HL-60 (cell line): ENCODE results near the gene MEFV.
A peak's percentile ranks its signal among the peaks of the same experiment; 100 is the strongest.

Source experiments
- DNase-seq, 2 experiments: peaks; one replicate each; pipeline ENCODE4 v3.0.0-alpha.2; 2010 to 2020; ENCODE audit warnings: low read depth in 1 of 2, low spot score in 1 of 2
- H3K27ac ChIP-seq: fragments of 250-450 bp; sonication (Bioruptor Pico); replicated peaks from 2 replicates; pipeline ENCODE4 v1.5.1; 2020; ENCODE audit warnings: mild to moderate bottlenecking, moderate library complexity
- H3K27me3 ChIP-seq: fragments of 250-450 bp; sonication (Bioruptor Pico); 2 replicates; pipeline ENCODE4 v1.5.1; 2021; ENCODE audit warnings: mild to moderate bottlenecking, moderate library complexity; ENCODE audit not compliant: insufficient read depth, poor library complexity, severe bottlenecking
- H3K4me3 ChIP-seq: replicated peaks from 2 replicates; pipeline ENCODE4 v1.5.1; 2011; ENCODE audit warnings: mild to moderate bottlenecking, control low read depth, low read length; ENCODE audit not compliant: insufficient read depth
- CTCF ChIP-seq: IDR thresholded peaks from one replicate; pipeline ENCODE4 v1.5.1; 2011; ENCODE audit warnings: low read length, control low read depth, inconsistent platforms; ENCODE audit not compliant: insufficient read depth
- GABPA ChIP-seq: IDR thresholded peaks from 2 replicates; pipeline ENCODE4 v1.6.1; 2012; ENCODE audit warnings: low read depth
- POLR2AphosphoS5 ChIP-seq: IDR thresholded peaks from 2 replicates; pipeline ENCODE4 v1.6.1; 2012; ENCODE audit warnings: low read depth
- REST ChIP-seq: IDR thresholded peaks from 2 replicates; pipeline ENCODE4 v1.6.1; 2012; ENCODE audit warnings: low read depth; ENCODE audit not compliant: insufficient replicate concordance
- SPI1 ChIP-seq: IDR thresholded peaks from 2 replicates; pipeline ENCODE4 v1.6.1; 2012; ENCODE audit warnings: low read depth, mild to moderate bottlenecking, borderline replicate concordance

Gene MEFV

GRCh38 chr16:3304370-3304769, 47.9 kb upstream of the MEFV start:
- Histone ChIP-seq H3K27me3 (no peaks in the 10 kb centered on the region), H3K27ac (peak overlapping the region; percentile 95; the same call in 1 of the 2 replicates), H3K4me3 (no peak overlapping the region; the same call in 1 of the 2 replicates)
- DNase-seq = no peak
- TF ChIP-seq REST (no peak), SPI1 (no peak), POLR2AphosphoS5 (no peak), CTCF (no peak), GABPA (no peak)

GRCh38 chr16:3295783-3296182, 39.4 kb upstream of the MEFV start:
- Histone ChIP-seq H3K27ac (no peak overlapping the region), H3K4me3 (no peak overlapping the region), H3K27me3 (no peaks in the 10 kb centered on the region)
- TF ChIP-seq CTCF (no peak), SPI1 (no peak), GABPA (no peak), POLR2AphosphoS5 (no peak), REST (no peak)
- no peak for DNase-seq

- DNase-seq = no peak
- Histone ChIP-seq H3K4me3 (no peak overlapping the region), H3K27me3 (no peaks in the 10 kb centered on the region), H3K27ac (no peak overlapping the region)
- no peak for TF ChIP-seq REST
- TF ChIP-seq GABPA = no peak
- no peak for TF ChIP-seq CTCF
Measured at GRCh38 chr16:3295209-3295608, 38.8 kb upstream of the MEFV start.
